LNCAP (cell line): ENCODE measurements around the gene BRSK1.

Source experiments
- TF ChIP-seq, protein P1 (sequence below): fragments of 450-650 bp; IDR thresholded peaks from 2 replicates; pipeline ENCODE4 v1.5.1; 2017; ENCODE audit warnings: mild to moderate bottlenecking

BRSK1 gene

DNA sequence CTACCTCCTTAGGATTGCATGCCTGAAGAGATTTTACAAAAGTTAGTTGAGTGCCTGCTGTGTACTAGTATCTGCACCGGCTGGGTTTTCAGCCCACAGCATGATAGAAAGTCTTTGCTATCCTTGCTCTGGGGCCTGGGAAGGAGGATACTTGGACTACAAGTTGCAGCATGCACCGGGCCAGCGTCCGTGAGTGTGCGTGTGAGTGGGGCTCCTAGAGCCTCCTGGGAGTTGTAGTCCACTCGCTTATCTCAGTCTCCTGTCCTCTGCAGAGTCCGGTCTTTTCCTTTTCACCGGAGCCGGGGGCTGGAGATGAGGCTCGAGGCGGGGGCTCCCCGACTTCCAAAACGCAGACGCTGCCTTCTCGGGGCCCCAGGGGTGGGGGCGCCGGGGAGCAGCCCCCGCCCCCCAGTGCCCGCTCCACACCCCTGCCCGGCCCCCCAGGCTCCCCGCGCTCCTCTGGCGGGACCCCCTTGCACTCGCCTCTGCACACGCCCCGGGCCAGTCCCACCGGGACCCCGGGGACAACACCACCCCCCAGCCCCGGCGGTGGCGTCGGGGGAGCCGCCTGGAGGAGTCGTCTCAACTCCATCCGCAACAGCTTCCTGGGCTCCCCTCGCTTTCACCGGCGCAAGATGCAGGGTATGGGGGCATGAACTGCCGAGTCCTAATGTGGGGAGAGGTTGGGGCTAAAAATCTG, 20.6 kb downstream of the BRSK1 start:
- TF ChIP-seq, protein P1, sequence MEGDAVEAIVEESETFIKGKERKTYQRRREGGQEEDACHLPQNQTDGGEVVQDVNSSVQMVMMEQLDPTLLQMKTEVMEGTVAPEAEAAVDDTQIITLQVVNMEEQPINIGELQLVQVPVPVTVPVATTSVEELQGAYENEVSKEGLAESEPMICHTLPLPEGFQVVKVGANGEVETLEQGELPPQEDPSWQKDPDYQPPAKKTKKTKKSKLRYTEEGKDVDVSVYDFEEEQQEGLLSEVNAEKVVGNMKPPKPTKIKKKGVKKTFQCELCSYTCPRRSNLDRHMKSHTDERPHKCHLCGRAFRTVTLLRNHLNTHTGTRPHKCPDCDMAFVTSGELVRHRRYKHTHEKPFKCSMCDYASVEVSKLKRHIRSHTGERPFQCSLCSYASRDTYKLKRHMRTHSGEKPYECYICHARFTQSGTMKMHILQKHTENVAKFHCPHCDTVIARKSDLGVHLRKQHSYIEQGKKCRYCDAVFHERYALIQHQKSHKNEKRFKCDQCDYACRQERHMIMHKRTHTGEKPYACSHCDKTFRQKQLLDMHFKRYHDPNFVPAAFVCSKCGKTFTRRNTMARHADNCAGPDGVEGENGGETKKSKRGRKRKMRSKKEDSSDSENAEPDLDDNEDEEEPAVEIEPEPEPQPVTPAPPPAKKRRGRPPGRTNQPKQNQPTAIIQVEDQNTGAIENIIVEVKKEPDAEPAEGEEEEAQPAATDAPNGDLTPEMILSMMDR: no peak

DNA sequence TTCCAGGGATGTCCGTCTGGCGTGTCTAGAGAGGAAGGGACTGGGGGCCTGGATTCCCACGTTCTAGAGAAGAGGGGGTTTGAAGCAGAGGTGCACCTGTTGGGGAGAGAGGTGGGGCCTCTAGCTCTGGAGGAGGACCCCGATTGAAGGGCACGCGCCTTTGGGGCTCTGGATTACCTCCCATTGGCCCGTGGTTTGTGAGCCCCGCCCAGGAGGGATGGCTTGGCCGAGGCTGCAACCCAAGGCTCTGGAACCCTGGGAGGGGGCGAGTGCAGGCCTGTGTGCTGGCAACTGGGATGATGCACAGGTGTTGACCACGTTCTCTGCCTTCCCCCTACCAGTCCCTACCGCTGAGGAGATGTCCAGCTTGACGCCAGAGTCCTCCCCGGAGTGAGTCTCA, 21.2 kb downstream of the BRSK1 start:
- TF ChIP-seq, protein P1: no peak

DNA sequence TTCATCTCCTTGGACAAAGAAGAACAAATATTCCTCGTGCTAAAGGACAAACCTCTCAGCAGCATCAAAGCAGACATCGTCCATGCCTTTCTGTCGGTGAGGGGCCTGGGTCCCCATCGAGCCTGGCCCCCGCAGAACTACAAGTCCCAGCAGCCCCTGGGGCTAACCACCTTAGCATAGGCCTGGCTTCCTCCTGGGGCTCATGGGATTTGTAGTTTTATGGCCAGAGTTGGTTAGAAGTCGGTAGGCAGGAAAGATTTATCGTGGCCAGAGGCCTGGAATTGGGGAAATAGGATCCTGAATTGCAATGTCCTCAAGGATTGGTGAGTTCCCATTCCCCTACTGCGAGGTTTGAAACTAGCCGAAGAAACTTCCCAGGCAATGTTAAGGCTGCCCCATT, 21.7 kb downstream of the BRSK1 start:
- TF ChIP-seq, protein P1: no peak

DNA sequence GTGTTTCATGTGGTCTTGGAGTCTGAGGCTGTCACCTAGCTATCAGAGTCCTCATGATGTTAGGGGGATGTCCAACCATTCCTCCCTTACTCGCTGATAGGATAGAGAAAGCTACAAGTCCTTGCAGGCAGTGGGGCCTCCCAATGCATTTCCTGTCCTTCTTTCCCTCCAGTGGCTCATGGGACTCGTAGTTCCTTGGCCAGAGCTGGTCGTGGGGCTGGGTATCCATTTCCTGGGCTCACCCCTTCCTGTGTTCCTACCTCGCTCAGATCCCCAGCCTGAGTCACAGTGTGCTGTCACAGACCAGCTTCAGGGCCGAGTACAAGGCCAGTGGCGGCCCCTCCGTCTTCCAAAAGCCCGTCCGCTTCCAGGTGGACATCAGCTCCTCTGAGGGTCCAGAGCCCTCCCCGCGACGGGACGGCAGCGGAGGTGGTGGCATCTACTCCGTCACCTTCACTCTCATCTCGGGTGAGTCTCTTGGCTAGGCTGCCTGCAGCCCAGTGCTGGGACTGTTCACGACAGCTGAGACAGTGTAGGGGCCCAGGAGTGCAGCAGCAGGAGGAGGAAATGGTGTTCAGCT, 22.3 kb downstream of the BRSK1 start:
- TF ChIP-seq, protein P1: no peak

DNA sequence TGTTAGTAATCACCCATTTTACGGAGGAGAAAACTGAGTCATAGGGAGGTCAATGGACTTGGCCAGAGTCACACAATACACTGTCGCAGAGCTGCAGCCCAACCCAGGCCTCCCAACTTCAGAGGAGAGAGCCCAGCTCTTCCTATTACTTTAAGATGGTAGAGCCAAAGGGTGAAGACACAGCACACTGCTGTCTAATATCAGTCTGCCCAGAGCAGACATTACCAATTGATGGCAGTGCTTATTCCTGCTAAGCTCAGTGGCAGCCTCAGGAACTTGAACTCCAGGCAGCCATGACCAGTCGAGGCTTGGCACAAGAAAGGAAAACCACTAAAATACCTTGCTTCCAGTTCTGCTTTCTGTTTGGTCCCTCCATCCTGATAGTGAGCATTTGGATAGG, 22.9 kb downstream of the BRSK1 start:
- TF ChIP-seq, protein P1: no peak

DNA sequence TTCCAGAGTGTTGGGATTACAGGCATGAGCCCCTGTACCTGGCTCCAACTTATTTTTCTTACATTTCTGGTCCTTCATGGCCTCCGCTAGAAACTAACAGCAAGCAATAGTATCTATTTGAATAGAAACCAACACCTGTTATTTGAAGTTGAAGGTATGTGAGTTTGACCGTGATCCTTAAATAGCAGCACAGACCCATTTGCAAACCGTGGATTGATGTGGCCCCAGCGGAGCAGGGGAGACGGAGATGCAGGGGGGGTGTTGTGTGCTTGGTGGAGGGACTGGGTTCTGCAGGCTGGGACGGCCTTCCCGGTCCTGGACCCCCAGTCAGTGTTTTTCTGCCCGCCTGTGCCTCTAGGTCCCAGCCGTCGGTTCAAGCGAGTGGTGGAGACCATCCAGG, 24.5 kb downstream of the BRSK1 start:
- TF ChIP-seq, protein P1: no peak

DNA sequence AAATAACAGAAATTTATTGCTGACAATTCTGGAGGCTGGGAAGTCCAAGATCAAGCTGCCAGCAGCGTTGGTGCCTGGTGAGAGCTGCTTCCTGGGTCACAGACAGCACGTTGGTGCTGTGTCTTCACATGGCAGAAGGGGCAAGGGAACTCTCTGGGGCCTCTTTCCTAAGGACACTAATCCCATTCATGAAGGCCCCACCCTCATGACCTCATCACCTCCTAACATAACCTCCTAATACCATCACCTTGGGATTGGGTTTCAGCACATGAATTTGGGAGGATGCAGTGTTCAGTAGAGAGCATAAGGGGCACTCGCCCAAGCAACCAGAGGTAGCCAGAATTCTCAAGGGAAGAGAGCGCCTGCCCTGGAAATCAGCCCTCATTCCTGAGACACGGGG, 25.7 kb downstream of the BRSK1 start:
- TF ChIP-seq, protein P1: no peak
